EH (cell line): Measurements from ENCODE around the gene SEMA6A.

Experiments used
- DNase-seq: peaks from one replicate; pipeline ENCODE4 v3.0.0-alpha.2; 2015; ENCODE audit warnings: low read depth

The SEMA6A gene

DNA sequence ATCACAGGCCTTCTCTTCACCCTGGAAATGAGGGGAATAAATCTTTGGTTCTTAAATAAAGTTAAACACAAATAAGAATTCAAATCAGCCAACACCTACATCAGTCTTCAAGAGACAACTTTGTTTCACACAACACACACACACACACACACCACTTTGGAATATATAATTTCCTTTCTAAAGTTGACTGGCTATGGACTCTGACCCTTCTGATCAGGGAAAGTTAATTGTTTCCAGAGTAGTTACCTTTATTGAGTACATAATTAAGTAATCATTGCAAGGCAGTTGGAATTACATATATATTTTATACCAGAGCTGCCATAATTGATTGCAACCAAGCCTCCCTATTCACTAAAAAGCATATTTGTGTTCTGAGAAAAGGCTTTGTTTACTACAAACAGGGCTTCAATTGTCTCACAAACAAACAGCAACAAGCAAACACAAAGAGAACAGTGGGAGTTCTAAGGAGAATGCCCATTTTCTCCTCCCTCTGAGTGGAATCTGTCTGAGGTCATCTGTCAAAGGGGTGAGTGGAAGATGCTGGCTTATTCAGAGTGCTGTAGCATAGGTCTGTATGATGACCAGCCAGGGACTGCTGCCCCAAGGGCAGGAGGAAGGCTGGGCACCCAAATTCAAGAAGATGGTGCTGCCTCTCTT lies 136.6 kb downstream of the SEMA6A start:
- no peak for DNase-seq

DNA sequence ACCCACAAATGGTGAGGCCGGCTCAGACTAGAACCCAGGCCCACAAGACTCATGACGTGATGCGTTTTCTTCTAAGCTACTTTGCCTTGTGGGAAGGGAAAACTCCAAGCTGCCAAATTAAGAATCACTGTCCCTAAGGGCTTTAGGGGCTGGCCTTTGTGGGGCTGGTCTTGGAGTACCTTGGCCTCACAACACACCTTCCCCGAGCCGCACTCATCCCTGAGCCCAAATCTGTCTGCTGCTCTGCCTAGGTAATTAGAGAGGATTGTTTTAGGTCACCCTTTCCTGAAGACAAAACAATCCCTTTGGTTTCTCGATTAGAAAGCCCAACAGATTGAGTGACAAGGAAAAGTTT lies 137.3 kb downstream of the SEMA6A start:
- DNase-seq = no peak

DNA sequence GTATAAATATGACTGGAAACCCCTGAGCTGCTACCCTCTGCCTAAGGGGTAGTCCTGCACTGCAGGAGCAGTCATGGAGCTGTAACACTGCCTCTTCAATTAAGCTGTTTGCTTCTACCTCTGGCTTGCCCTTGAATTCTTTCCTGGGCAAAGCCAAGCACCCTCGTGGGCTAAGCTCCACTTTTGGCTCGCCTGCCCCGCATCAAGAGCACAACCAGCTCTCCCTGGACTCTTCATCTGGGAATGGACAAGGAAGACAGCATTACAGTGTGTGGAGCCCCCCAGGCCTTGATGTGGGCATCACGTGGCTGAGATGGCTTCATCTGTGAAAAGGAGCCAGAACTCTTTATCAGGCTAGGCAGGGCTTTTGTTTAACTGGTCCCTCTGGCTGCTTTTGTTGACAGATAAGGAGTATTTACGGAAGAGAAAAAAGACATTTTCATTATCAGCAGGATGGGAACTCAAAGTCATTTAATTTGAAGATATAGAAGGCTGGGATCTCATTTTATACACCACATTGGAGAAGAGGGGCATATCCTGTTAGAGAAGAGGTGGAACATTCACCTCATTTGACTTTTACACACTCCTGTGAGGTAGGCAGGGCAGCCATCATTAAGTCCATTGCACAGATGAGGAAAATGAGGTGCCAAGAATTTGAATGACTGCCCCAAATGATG lies 137.8 kb downstream of the SEMA6A start:
- DNase-seq = no peak

DNA sequence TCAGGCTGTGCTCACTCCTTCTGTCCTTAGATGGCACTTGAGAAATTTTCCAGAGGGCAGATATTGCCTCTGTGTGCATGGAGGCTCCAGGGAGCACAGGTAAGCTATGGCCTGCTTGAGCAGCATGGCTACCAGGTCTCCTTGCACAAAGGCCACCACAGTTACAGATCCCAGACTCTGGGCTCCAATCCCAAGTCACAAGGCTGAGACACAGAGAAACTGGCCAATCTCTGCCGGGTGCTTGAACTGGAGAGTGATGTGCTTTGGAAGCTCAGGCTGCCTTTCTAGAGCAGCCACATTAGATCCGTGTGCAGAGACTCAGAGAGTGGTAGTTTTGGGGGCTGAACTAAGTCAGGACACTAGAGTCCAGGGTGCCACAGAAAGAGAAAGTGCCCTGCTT lies 145.7 kb downstream of the SEMA6A start:
- no peak for DNase-seq

DNA sequence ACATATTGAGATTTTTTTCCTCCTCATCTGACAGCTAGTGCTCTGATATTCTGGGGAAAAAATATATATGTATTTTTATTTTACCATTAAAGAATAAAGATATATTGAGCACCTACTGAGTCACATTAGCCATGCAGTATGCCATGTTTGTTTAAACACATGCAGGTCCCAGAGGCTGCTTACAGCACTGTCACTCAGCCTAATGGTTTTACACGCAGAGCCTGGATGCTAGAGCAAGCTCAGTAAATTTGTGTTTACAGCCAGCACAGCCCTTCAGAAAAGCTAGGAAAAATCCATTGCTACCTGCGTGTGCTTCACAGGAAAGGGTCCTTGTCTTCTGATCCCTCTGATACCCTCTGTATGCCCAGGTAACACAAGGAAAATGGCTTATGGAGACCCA lies 146.2 kb downstream of the SEMA6A start:
- DNase-seq = no peak

DNA sequence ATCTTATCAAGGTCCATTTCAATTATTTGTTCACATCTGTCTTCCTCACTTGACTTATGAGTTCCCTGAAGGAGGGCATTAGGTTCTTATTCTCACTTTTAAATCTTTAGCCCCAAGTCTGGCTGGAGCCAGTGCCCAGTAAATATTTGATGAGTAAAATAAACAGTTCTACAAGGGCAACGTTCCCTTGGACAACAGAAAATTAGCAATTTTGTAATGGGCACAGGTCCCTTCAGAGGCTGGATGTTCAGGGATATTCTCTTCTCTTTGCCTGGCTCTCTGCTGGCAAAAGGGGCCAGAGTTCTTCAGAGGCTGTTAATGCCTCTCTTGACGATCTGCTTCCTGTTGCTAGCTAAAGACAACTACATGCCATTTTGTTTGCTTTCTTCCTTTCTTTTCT lies 149.7 kb downstream of the SEMA6A start:
- DNase-seq = no peak

DNA sequence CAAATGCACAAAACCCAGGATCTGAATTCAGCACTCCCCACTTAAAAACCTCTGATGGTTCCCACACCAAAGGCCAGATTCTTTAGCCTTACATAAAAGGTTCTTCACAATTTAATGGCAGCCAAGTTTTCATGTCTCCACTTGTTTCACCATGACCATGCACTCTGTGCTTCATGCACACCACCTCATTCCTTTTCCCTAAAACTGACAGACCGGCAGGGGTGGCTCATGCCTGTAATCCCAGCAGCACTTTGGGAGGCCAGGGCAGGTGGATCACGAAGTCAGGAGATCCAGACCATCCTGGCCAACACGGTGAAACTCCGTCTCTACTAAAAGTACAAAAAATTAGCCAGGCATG lies 150.4 kb downstream of the SEMA6A start:
- no peak for DNase-seq

DNA sequence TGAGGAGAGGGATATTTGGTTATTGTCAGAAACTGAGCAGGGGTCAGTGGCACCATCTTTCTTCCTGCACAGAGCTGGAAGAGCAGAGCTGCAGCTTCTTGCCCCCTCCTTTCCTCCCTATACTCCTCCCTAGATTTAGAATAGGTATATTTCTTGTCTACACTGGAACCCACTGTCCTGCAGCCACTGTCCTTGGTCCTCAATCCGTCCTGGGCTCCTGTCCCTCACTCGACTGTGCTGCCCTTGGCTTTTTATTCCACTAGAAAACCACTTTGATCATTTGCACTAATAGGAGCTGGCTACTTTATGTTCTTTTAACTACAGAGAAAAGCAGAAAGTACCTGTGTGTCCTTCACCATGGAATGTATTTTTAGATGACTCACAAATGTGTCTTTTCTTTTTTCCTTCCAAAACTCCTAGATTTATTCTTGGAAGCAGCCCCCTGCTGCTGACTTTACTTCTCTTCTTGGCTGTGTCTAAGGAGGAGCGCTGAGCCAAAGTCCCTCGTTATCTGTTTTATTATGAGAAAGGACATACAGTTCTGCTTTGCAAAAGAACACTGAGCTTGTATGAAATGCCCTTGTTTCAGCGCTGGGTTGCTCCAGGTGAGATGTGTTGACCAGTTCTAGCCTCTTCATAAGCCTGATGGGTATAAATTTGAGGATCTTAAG lies 150.9 kb downstream of the SEMA6A start:
- no peak for DNase-seq

DNA sequence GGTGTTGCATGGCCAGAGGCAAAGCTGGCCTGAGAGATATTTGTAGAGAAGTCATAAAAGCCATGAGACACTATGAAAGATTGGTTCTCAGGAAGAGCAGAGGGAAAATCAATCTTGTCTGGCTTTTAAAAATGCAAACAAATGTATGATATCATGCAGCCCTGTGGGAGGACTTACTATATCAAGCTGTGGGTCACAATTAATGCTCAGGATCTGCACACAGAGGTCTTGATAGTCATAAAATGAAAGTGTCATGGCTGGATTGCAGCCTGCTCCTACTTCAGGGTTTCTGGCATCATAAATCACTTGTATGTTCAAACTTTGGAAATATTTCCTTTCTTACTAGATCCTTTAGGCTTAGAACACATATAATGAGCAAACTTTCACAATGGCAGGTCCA lies 151.5 kb downstream of the SEMA6A start:
- peak; percentile 40 for DNase-seq

DNA sequence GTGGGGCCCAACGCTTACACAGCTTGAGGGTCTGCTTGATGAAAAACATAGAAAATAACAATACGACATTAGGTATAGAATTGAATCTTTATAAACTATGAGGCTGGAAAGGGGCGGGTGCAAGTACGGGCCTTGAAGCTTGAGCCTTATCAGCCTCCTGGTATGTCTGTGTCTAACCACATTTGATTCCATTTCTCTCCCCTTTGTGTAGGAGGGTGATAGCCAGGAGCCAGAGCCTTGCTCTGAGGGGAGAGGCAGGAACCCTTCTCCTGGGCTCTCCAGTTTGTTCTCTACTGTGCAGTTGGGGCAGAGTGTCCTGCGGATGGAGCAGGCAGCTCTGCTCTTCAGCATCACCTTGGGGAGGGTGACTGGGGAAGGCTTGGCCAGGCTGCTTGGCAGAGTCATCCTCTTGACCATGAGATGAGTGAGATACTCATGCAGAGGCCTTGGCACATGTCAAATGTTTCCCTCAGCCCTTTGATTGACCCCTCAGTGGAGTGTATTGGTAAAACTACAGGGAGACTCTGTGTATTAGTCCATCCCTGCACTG lies 153.5 kb downstream of the SEMA6A start:
- DNase-seq = no peak

DNA sequence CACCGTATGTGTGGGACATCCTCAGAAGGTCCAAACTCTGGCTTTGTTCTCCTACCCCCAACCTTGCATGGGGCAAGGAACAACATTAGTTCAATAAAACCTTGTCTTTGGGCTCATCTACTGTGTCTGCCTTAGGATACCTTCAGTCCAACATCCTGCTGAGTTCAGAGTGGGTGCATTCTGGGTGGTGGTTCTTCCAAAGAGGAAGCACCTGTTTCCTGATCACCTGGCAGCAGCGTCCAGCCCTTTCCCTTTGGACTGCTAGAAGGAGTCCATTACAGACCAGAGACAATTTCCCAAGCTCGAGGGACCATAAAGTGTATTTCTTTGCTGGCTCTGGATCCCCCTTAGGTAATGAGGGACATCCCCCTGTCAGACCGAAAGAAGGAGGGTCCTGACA lies 154.1 kb downstream of the SEMA6A start:
- DNase-seq = no peak

DNA sequence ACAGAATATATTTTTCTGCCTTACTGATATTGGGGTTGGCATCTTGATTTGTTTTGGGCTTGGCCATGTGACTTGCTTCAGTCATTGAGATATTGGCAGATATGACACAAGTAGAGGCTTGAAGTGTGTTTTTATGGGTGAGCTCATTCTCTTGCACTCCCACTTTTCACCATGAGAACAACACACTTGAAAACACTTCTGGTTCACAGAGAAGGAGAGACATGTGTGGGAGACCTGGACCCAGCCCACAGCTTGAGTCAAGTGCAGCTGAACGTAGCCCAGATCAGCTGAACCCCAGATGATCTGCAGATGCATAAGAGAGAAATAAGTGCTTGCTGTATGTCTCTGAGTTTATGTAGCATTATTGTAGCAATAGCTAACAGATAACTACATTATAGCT lies 155.4 kb downstream of the SEMA6A start:
- DNase-seq = no peak

DNA sequence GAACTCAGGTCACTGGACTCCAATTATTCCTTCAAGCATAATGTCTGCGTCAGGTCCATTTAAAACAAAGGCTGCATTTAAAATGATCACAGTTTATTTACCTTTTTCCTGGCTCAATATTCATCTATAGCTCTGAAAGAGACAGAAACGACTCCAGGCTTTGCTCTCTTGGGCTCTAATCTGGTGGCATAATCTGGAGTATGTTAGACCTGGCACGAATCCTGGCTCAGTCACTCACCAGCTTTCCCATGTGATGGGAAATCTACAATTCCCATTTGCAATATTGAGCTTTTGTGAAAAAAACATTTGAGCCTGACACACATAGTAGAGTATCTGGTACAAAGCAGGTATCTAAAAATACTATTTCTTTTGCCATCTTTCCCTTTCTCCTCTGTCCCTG lies 155.8 kb downstream of the SEMA6A start:
- no peak for DNase-seq

DNA sequence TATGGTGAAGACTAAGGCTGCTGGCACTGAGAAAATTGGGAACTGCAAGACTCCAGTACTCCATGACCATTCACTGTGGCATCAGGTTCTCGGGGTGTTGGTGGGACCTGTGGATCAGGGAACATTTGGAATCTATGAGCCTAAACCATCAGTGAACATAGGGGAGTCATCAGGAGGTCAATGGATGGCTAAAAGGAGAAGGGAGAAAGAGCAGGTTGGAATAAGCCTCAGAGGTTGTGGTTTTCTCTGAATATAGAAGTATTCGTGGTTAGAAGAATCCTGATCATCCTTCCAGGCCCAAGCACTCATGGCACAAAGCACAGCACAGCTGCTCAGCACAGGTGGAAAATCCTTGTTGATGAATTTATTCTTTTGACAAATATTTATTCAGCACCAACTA lies 156.6 kb downstream of the SEMA6A start:
- DNase-seq = no peak

DNA sequence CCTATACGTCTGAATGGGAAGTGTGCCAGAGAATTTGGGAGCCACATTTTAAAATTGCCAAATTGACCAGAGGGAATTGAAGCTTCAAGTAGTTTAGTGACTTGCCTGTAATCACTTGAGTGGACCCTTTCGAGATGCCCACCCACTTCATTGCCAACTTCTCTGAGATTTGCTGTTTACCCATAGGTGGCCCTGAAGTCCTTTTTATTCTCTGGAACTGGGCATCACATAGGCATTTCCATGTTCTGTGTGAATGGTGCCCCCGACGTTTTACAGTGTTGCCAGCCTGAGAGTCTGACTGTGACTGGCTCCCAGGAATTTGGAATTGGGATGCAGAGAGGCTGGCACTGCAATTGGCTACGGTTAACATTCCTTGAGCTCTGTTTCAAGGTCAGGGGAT lies 158.6 kb downstream of the SEMA6A start:
- no peak for DNase-seq

DNA sequence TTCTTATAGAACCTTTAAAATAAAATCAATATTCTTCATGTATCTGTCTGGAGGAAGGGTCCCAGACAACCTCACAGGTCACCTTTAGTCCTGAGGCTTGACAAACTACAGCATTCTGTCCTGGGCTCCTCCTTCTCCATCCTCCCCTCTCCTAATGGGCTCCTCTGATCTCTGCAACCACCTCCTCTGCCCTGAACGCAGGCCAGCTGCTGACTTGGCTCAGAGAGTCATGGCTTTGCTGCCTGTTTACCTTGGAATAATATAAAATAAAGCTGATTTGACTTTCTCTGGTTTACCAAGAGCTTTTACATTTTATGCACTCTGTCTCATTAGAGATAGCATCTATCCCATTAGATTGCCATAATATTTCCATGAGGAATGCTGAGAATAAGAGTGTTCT lies 159.4 kb downstream of the SEMA6A start:
- no peak for DNase-seq

DNA sequence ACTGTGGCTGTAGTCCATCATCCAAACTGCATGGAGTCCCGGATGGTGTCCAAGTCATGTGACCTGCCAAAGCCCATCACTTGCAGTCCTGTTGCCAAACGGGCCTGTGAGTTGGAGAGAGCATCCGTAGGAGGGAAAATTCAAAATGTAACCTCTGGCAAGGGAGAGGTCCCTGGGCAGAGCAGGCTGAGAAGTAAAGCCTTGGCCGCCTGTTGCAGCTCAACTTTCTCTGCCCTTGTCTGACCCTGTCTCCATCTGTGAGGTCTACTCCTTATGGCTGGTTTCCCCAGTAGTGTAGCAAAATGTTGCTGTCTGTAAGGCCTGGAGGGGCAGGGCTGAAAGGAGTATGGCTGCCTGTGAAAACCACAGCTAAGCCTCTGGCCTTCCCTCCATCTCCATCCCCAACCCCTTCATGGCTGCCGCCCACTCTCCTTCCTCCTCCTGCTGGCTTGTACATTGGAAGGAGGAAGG lies 163.5 kb downstream of the SEMA6A start:
- no peak for DNase-seq

DNA sequence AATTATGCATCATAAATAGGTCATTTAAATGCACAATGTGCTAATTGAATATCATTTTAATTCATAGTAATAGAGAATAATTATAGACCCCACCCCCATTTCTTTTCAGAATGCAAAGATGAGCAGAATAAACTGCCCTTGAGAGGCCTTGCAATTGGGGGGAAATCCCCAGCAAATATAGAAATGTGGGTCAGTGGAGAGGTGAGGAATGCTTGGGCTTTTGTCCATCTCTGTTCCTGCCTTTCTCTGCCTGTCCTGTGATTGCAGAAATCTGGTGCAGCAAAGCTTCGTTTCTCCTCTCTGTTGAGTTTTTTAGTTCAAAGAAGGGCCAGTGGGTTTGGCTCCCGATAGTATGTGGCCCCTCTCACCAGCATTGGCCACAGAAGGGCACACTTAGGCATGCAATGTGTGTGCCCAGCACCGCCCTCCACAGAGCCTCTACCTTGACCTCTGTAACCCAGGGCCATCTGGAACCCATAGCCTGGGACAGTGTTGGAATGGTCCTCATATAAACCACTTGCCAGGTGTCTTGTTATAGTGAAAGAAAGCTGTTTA lies 164.2 kb downstream of the SEMA6A start:
- no peak for DNase-seq

DNA sequence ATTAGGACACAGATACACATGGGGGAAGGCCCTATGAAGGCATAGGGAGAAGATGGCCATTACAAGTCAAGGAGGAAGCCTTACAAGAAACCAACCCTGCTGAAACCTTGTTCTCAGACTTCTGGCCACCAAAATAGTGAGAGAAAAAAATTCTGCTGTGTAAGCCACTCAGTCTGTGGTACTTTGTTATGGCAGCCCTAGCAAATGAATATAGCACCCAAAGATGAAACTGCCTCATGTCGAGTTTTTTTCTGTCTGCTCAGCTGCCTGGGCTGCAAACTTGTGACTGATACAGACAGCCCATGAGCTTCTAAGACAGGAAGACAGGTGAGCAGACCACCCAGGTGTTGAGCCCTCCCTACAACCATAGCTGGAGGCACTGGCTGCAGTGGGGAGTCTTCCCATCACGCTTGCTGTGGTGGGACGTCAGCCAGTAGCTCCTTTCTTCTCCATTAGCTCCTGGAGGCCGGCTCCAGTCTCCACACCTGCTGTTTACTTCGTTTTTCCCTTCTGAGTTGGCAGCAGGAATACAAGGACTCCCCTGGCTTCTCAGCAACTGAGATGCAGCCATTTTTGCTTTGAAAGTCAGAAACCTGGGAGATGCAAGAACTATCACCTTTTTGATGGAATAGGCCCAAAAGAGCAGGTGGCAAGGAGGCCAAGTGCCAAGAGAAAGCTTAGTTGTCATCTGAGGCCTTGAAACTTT lies 164.9 kb downstream of the SEMA6A start:
- no peak for DNase-seq

DNA sequence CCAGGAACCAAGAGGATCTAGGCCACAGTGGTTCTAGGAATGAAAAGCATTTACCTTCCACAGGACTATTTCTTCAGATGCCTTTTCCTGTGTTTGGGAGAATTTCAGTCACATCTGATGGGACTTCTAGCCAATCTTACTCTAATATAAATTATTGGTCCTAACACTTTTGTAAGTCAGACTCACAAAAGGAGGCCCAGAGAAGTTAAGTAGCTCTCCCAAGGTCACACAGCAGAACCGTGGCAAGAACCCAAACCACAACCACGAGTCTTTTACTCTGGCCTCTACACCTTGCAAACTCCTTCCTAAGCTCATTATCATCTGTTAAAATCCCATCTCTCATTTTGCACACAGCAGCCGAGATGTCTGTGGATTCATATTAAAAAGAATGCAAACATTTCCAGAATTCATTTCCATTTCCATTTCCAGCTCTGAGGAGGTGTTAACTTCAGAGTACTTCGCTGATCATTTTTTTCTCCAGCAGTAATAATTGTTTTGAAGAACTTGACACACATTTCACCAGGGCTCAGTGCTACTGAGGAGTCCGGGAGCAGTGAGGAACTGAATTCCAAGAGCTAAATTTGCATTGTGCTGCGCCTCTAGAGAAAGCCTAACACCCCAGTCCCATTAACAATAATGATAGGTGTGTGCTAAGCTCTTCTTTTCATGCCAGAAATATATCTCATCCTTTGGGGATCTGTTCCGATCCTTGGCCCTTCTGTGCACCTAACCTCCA lies 168.1 kb downstream of the SEMA6A start:
- no peak for DNase-seq

DNA sequence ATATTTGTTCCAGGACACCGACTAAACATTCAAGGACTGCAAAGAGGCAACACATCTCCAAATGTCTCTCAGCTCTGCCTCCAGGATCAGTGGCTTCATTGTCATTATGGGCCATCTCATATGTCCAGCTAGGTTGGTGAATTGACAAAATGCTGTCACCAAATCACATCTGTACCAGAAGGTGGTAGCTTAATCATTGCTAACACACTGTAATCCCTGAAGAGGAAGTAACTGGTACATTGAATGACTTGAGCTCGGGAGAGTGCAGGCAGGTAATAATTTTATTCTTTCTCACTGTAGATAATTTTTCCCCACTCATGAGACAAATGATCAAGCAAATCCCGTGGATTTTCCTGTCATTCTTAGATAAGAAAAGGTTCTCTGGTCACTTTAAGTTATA lies 169.8 kb downstream of the SEMA6A start:
- DNase-seq = no peak

DNA sequence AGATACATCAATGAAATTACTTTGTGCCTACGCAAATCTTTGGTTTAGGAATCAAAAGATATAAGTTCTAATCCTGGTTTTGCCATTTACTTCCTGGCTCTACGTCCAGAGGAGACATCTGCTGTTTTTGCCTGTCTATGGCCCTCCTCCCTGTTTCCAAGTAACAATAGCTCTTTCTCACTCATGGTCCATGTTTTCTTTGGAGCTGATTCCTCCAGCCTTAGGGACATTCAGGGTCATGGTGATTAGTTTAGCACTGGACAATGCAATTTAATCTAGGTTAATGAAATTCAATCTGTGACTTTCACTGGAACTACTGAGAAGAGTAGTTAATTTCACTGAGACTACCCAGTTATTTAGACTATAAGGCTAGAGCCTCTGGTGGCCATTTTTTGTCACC lies 170.6 kb downstream of the SEMA6A start:
- DNase-seq = no peak
